ENCODE measurements around the gene EGFL8.
A peak's percentile ranks its signal among the peaks of the same experiment; 100 is the strongest.

Gene EGFL8

DNA sequence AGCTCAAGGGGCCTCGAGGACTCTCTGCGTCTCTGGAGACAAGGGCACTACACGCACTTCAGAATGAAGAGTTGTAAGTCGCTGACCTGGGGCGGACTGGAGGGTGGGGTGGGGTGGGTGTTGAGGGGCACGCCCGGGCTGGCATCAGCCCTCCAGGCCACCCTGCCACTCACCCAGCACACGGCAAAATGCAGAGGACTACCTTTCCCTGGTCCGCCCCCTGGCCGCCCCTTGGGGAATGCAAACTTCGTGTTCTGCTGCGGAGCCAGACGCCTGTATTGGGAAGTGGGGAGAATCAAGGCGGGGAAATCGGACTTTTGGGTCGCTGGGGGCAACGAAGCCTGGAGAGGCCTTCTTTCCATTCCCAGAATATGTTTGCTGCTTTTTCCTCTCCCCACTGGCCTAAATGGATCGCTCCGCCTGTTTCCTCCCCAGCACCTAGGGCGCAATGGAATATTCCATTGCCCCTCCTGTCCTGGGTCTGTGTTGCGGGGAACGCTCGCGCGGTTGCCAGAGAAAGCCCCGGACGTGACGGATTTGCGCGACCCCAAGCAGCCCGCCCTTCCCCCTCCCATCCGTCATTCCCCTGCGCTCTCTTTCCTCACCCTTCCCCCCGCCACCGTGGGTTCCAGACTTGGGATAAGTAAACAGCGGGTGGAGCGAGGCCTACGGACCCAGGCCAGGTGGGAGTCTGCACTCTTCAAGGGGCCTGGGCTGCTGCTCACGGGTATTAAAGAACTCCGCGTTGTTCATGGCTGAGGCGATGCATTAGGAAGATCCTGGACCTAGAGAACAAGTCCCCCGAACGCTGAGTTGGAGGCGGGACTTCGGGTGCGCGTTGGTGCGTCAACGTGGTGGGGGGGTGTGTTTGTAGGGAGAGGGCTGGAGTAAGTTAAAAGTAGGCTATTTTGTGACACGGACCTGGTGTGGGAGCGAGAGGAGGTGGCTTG, 10.6 kb upstream of the EGFL8 start, which contains the start of gene PPT2:
PPT2 (plus strand) TSS at position 578 of the 950 bp plus-strand sequence. CDS start 454 bp downstream, outside the sequence.
- peak; percentile 66 for DNase-seq (ENCODE audit: low spot score)
- TF ChIP-seq, protein P1, sequence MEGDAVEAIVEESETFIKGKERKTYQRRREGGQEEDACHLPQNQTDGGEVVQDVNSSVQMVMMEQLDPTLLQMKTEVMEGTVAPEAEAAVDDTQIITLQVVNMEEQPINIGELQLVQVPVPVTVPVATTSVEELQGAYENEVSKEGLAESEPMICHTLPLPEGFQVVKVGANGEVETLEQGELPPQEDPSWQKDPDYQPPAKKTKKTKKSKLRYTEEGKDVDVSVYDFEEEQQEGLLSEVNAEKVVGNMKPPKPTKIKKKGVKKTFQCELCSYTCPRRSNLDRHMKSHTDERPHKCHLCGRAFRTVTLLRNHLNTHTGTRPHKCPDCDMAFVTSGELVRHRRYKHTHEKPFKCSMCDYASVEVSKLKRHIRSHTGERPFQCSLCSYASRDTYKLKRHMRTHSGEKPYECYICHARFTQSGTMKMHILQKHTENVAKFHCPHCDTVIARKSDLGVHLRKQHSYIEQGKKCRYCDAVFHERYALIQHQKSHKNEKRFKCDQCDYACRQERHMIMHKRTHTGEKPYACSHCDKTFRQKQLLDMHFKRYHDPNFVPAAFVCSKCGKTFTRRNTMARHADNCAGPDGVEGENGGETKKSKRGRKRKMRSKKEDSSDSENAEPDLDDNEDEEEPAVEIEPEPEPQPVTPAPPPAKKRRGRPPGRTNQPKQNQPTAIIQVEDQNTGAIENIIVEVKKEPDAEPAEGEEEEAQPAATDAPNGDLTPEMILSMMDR (IDR thresholded peaks at IDR 0.05; ENCODE audit: extremely low read depth, insufficient read depth, missing control alignments) = no peak
- in situ Hi-C loops (cut with MboI; ENCODE audit: low pct_unique_long_range_greater_than_20kb, low sequenced_read_pairs, unreplicated experiment) = no loop called here

DNA sequence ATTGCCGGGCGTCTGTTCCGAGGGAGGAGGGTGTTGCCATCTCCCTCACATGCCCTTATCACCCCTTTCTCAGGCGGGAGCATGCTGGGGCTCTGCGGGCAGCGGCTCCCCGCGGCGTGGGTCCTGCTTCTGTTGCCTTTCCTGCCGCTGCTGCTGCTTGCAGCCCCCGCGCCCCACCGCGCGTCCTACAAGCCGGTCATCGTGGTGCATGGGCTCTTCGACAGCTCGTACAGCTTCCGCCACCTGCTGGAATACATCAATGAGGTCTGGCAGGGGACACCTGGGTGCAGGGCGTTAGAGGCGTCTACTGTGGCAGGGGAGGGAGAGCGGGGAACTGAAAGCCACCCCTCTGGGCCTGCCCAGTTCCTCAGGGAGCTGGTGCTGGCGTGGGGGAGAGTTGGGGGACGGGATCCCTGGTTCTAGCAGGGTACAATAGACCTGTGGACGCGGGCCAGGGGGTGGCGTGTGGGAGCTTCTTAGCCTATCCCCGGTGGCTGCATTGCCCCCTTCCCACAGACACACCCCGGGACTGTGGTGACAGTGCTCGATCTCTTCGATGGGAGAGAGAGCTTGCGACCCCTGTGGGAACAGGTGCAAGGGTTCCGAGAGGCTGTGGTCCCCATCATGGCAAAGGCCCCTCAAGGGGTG, 9.8 kb upstream of the EGFL8 start:
- in situ Hi-C loops (cut with MboI; ENCODE audit: low pct_unique_long_range_greater_than_20kb, low sequenced_read_pairs, unreplicated experiment) = no loop called here
- TF ChIP-seq, protein P1 (IDR thresholded peaks at IDR 0.05; ENCODE audit: extremely low read depth, insufficient read depth, missing control alignments) = peak; percentile 68
- DNase-seq (ENCODE audit: low spot score) = peak; percentile 88

DNA sequence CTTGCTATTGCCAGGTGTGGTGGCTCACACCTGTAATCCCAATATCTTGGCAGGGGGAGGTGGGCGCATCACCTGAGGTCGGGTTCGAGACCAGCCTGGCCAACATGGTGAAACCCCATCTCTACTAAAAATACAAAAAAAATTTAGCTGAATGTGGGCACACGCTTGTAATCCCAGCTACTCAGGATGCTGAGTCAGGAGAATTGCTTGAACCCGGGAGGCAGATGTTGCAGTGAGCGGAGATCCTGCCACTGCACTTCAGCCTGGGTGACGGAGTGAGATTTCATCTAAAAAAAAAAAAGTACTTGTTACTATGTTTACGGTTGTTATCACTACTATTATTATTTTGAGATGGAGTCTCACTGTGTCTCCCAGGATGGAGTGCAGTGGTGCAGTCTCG, 7.5 kb upstream of the EGFL8 start:
- DNase-seq (ENCODE audit: low spot score) = no peak
- TF ChIP-seq, protein P1 (IDR thresholded peaks at IDR 0.05; ENCODE audit: extremely low read depth, insufficient read depth, missing control alignments) = no peak
- in situ Hi-C loops (cut with MboI; ENCODE audit: low pct_unique_long_range_greater_than_20kb, low sequenced_read_pairs, unreplicated experiment) = no loop called here

DNA sequence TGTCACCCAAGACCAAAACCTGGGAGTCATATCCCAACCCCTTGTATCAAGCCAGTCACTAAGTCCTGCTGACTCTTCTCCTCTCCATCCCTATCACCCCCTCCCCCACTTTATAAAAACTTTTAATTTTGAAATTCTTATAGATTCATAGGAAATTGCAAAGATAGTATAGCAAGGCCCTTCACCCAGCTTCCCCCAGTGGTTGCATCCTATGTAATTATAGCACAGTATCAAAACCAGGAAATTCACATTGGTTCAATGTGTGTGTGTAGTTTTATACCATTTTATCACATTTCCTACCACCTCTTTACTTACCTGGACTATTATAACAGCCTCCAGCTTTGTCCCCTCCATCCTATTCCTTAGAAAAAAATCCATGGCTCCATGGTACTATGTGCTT, 6.3 kb upstream of the EGFL8 start:
- DNase-seq (ENCODE audit: low spot score) = no peak
- in situ Hi-C loops (cut with MboI; ENCODE audit: low pct_unique_long_range_greater_than_20kb, low sequenced_read_pairs, unreplicated experiment) = no loop called here

DNA sequence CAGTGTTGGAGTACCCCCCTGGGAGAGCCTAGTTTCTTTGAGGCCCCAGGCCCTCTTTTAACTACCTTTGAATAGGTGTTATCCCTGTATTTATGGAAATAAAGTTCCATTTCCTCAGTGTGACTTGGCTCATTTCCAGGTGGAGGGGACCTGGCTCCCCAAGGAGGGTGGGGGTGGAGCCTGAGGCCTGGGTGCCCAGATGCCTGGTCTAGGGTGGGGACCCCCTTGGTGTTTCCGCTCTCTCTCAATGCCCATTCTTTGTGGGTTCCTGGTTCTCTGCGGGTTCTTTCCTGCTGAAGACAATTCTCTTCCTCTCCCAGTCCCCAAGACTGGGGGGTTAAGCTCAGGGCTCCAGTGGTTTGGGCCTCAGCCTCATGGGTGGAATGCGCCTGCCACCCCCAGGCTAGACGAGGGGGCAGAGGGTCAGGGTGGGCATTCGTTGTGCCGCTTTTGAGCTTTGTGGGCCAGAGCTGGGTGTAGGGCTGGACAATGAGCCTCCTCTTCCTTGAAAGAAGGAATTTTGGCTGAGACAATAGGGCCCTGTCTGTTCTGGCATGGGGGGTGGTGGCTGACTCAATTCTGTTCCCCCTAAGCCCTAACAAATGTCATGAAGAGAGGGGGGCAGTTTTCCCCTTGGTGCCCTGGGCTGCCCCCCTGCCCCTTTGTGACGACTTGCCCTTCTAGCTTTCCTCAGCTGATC, 686 bp upstream of the EGFL8 start:
- in situ Hi-C loops (cut with MboI; ENCODE audit: low pct_unique_long_range_greater_than_20kb, low sequenced_read_pairs, unreplicated experiment) = no loop called here
- TF ChIP-seq, protein P1 (IDR thresholded peaks at IDR 0.05; ENCODE audit: extremely low read depth, insufficient read depth, missing control alignments) = no peak
- DNase-seq (ENCODE audit: low spot score) = no peak

More for the DNA sequence above, 6.3 kb upstream of the EGFL8 start:
- TF ChIP-seq, protein P1 (IDR thresholded peaks at IDR 0.05; ENCODE audit: extremely low read depth, insufficient read depth, missing control alignments) = no peak

DNA sequence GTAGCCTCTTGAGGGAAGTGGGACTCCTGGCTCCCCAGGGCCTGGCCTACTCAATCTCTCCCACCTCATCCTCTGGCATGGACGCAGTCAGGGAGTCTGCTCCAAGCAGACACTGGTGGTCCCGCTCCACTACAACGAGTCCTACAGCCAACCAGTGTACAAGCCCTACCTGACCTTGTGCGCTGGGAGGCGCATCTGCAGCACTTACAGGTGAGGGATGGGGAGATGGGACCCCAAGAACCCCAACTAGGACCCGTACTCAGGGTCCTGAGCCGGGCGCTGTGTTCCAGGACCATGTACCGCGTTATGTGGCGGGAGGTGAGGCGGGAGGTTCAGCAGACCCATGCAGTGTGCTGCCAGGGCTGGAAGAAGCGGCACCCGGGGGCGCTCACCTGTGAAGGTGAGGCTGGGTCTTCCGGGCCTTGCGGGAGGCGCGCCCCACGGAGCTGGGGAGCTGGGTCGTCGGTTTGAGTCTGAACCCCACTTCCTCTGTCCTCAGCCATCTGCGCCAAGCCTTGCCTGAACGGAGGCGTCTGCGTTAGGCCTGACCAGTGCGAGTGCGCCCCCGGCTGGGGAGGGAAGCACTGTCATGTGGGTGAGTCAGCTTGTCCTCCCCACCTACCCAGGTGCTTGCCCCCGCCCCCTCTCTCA, 2.1 kb downstream of the EGFL8 start:
- in situ Hi-C loops (cut with MboI; ENCODE audit: low pct_unique_long_range_greater_than_20kb, low sequenced_read_pairs, unreplicated experiment) = no loop called here
- TF ChIP-seq, protein P1 (IDR thresholded peaks at IDR 0.05; ENCODE audit: extremely low read depth, insufficient read depth, missing control alignments) = no peak
- DNase-seq (ENCODE audit: low spot score) = no peak

Data from GM13977 (cell line).